Activated naive CD8-positive, alpha-beta T cell treated with anti-CD3 and anti-CD28 coated beads, Interleukin-2, amount 10 ng/mL, durations not matched to agents 7 days and 5 days (primary cell): ENCODE data around the gene RASGRP3. TPM values are rescaled to one million over a fixed set of nuclear protein-coding genes. Genes with fewer than 3 reads are reported as not detected.

Source experiments
- ATAC-seq: fragments of 150-1000 bp; cut with Tn5 transposase; one replicate; pipeline ENCODE4 v1.10.0; 2021; ENCODE audit warnings: low read depth, moderate library complexity
- POLR2A ChIA-PET: fragments of 350-600 bp; sonication (Branson Sonifier 250); formaldehyde crosslinking; loops from one replicate; lab custom pipeline; 2021; ENCODE audit warnings: antibody characterized with exemption; lab: Charles Lee
- DNase-seq: peaks from one replicate; pipeline ENCODE4 v3.0.0; 2021
- H3K27ac Mint-ChIP-seq: one replicate; pipeline ENCODE4 v1.8.0; 2022; ENCODE audit warnings: mild to moderate bottlenecking, mixed read lengths
- H3K27me3 Mint-ChIP-seq: one replicate; pipeline ENCODE4 v1.8.0; 2022; ENCODE audit warnings: mild to moderate bottlenecking, moderate library complexity, mixed read lengths
- H3K36me3 Mint-ChIP-seq: one replicate; pipeline ENCODE4 v1.8.0; 2021; ENCODE audit warnings: mild to moderate bottlenecking, mixed read lengths
- H3K4me1 Mint-ChIP-seq: one replicate; pipeline ENCODE4 v1.8.0; 2021; ENCODE audit warnings: mixed read lengths
- H3K4me3 Mint-ChIP-seq: one replicate; pipeline ENCODE4 v1.8.0; 2022; ENCODE audit warnings: mild to moderate bottlenecking, moderate library complexity, mixed read lengths
- H3K9me3 Mint-ChIP-seq: one replicate; pipeline ENCODE4 v1.8.0; 2021; ENCODE audit warnings: mixed read lengths
- total RNA-seq, 2 experiments: library from RNA; stranded (reverse); gene quantifications; one replicate each; pipeline ENCODE4 v1.2.3, GENCODE V29; 2021

Gene RASGRP3
- total RNA-seq, 2 experiments from 2014 or later = 7.5 to 8.0 TPM

- DNase-seq (peak; percentile 97), ATAC-seq (peak; percentile 94)
- Mint-ChIP-seq H3K9me3 (no peaks in the 10 kb centered on the region), H3K27ac (peak within 1 kb of the TSS; percentile 91), H3K27me3 (no peaks in the 10 kb centered on the region), H3K4me3 (peak within 1 kb of the TSS; percentile 91), H3K36me3 (peaks cover 7% of the 10 kb centered on the region), H3K4me1 (peaks cover 22% of the 10 kb centered on the region)
- POLR2A ChIA-PET = interaction anchor here (0.6 to 2.5 kb wide), 4 partner anchors 16 to 1944 kb away, joined by 3 to 34 read pairs (median 5); partner anchors contain the start of gene RASGRP3
Observed at GRCh38 chr2:33599175-33599942, 122.9 kb downstream of the RASGRP3 start, which contains the start of gene FAM98A. FAM98A (minus strand) TSS chr2:33599299; CDS start chr2:33599221, 78 bp downstream.

GRCh38 chr2:33599943-33600192 is 123.4 kb downstream of the RASGRP3 start:
- Mint-ChIP-seq H3K9me3 (no peaks in the 10 kb centered on the region), H3K27me3 (no peaks in the 10 kb centered on the region), H3K4me1 (peaks cover 22% of the 10 kb centered on the region), H3K36me3 (peaks cover 3% of the 10 kb centered on the region), H3K27ac (peak overlapping the region; percentile 91), H3K4me3 (peak overlapping the region; percentile 91)
- no peak for DNase-seq
- no peak for ATAC-seq
- POLR2A ChIA-PET = interaction anchor here (0.8 to 2.5 kb wide), 2 partner anchors 120 to 123 kb away, joined by 4 to 34 read pairs; partner anchors contain the start of gene RASGRP3

- H3K4me3 Mint-ChIP-seq = no peak overlapping the region
- H3K27ac Mint-ChIP-seq = no peak overlapping the region
- ATAC-seq = no peak
- POLR2A ChIA-PET = no interaction called here
- H3K27me3 Mint-ChIP-seq = no peaks in the 10 kb centered on the region
- peaks cover 16% of the 10 kb centered on the region for H3K4me1 Mint-ChIP-seq
- H3K9me3 Mint-ChIP-seq = no peaks in the 10 kb centered on the region
- DNase-seq = no peak
- H3K36me3 Mint-ChIP-seq = no peaks in the 10 kb centered on the region
Observed at GRCh38 chr2:33602201-33602830, 125.9 kb downstream of the RASGRP3 start.

- H3K27me3 Mint-ChIP-seq = no peaks in the 10 kb centered on the region
- no peak for DNase-seq
- H3K4me1 Mint-ChIP-seq = peaks cover 8% of the 10 kb centered on the region
- no peaks in the 10 kb centered on the region for H3K36me3 Mint-ChIP-seq
- H3K27ac Mint-ChIP-seq = no peak overlapping the region
- POLR2A ChIA-PET = interaction anchor here (0.7 kb wide), 1 partner anchor 126 kb away, joined by 3 read pairs; no protein-coding TSS in a partner anchor
- no peak for ATAC-seq
- no peak overlapping the region for H3K4me3 Mint-ChIP-seq
- no peaks in the 10 kb centered on the region for H3K9me3 Mint-ChIP-seq
Observed at GRCh38 chr2:33603416-33603815, 127.0 kb downstream of the RASGRP3 start.

- H3K27ac Mint-ChIP-seq = no peak overlapping the region
- ATAC-seq = no peak
- no peaks in the 10 kb centered on the region for H3K36me3 Mint-ChIP-seq
- no peaks in the 10 kb centered on the region for H3K9me3 Mint-ChIP-seq
- H3K4me3 Mint-ChIP-seq = no peak overlapping the region
- DNase-seq = no peak
- peaks cover under 1% of the 10 kb centered on the region for H3K4me1 Mint-ChIP-seq
- H3K27me3 Mint-ChIP-seq = no peaks in the 10 kb centered on the region
- POLR2A ChIA-PET = no interaction called here
Observed at GRCh38 chr2:33605056-33605455, 128.6 kb downstream of the RASGRP3 start.

GRCh38 chr2:33606100-33606499 is 129.7 kb downstream of the RASGRP3 start:
- Mint-ChIP-seq H3K9me3 (no peaks in the 10 kb centered on the region), H3K27ac (no peak overlapping the region), H3K36me3 (no peaks in the 10 kb centered on the region), H3K27me3 (no peaks in the 10 kb centered on the region), H3K4me3 (no peak overlapping the region), H3K4me1 (no peaks in the 10 kb centered on the region)
- POLR2A ChIA-PET = no interaction called here
- DNase-seq = no peak
- ATAC-seq = no peak

GRCh38 chr2:33606622-33607021 is 130.2 kb downstream of the RASGRP3 start:
- Mint-ChIP-seq H3K36me3 (no peaks in the 10 kb centered on the region), H3K4me1 (no peaks in the 10 kb centered on the region), H3K4me3 (no peak overlapping the region), H3K9me3 (no peaks in the 10 kb centered on the region), H3K27me3 (no peaks in the 10 kb centered on the region), H3K27ac (no peak overlapping the region)
- ATAC-seq = no peak
- POLR2A ChIA-PET = no interaction called here
- no peak for DNase-seq

- no peak overlapping the region for H3K4me3 Mint-ChIP-seq
- no peaks in the 10 kb centered on the region for H3K4me1 Mint-ChIP-seq
- POLR2A ChIA-PET = no interaction called here
- no peak for DNase-seq
- H3K27ac Mint-ChIP-seq = no peak overlapping the region
- H3K9me3 Mint-ChIP-seq = no peaks in the 10 kb centered on the region
- H3K36me3 Mint-ChIP-seq = no peaks in the 10 kb centered on the region
- H3K27me3 Mint-ChIP-seq = no peaks in the 10 kb centered on the region
- no peak for ATAC-seq
Observed at GRCh38 chr2:33607251-33607721, 130.8 kb downstream of the RASGRP3 start.

GRCh38 chr2:33607905-33608304 is 131.5 kb downstream of the RASGRP3 start:
- DNase-seq (no peak), ATAC-seq (no peak)
- POLR2A ChIA-PET = no interaction called here
- Mint-ChIP-seq H3K9me3 (no peaks in the 10 kb centered on the region), H3K4me3 (no peak overlapping the region), H3K27me3 (no peaks in the 10 kb centered on the region), H3K36me3 (no peaks in the 10 kb centered on the region), H3K4me1 (no peaks in the 10 kb centered on the region), H3K27ac (no peak overlapping the region)

GRCh38 chr2:33614190-33614589 is 137.7 kb downstream of the RASGRP3 start:
- H3K27me3 Mint-ChIP-seq = no peaks in the 10 kb centered on the region
- DNase-seq (no peak), ATAC-seq (no peak)
- H3K9me3 Mint-ChIP-seq = peaks cover 5% of the 10 kb centered on the region
- no peaks in the 10 kb centered on the region for H3K36me3 Mint-ChIP-seq
- POLR2A ChIA-PET = no interaction called here
- no peak overlapping the region for H3K4me3 Mint-ChIP-seq
- H3K4me1 Mint-ChIP-seq = no peaks in the 10 kb centered on the region
- no peak overlapping the region for H3K27ac Mint-ChIP-seq

Other genes starting within 250 kb of the RASGRP3 start
- gene FAM98A, start 122.7 kb downstream of the RASGRP3 start, total RNA-seq = 10 to 100 TPM; 32.4 to 33.0 TPM